ENCODE data around the gene KCNH3.
"Not testable (repeated sequence)": the region's sequence is repeated elsewhere in the genome, so short reads cannot be mapped to it uniquely, and the experiment has no call there.

The KCNH3 gene

GRCh38 chr12:49604856-49605255 is 66.0 kb downstream of the KCNH3 start:
- TF ChIP-seq REST (IDR thresholded peaks at IDR 0.05; ENCODE audit: insufficient read depth in 1 of 2, low read depth in 2 of 2, low read length in 2 of 2) (no peak), POLR2AphosphoS5 (IDR thresholded peaks at IDR 0.05; ENCODE audit: low read depth, low read length) (no peak), SIN3A (IDR thresholded peaks at IDR 0.05; ENCODE audit: borderline replicate concordance, insufficient read depth, low read length) (no peak), TAF1 (IDR thresholded peaks at IDR 0.05; ENCODE audit: borderline replicate concordance, insufficient read depth, low read length) (no peak), FOXP2 (optimal IDR thresholded peaks at IDR 0.05; ENCODE audit: borderline replicate concordance, extremely low read depth, extremely low read length, insufficient read depth) (no peak)

- not testable (repeated sequence) for TF ChIP-seq REST (IDR thresholded peaks at IDR 0.05; ENCODE audit: insufficient read depth in 1 of 2, low read depth in 2 of 2, low read length in 2 of 2); FOXP2 (optimal IDR thresholded peaks at IDR 0.05; ENCODE audit: borderline replicate concordance, extremely low read depth, extremely low read length, insufficient read depth); POLR2AphosphoS5 (IDR thresholded peaks at IDR 0.05; ENCODE audit: low read depth, low read length)
Observed at GRCh38 chr12:49605539-49605938, 66.7 kb downstream of the KCNH3 start, which contains the start of gene FAM186B. Gene FAM186B (minus strand): TSS chr12:49605639. CDS start chr12:49605477, 162 bp downstream.

Data from PFSK-1 (cell line).